Hepatocyte (in vitro differentiated cells): ENCODE results near the gene HSD3B7. TPM values are rescaled to one million over a fixed set of nuclear protein-coding genes. Genes with fewer than 3 reads are reported as not detected.

ENCODE experiments used
- DNase-seq: peaks from one replicate; pipeline ENCODE4 v3.0.0-alpha.2; 2016; ENCODE audit warnings: low spot score
- H2AFZ ChIP-seq: fragments of 200-600 bp; sonication (generic); 2 replicates; pipeline ENCODE4 v1.6.0; 2016; ENCODE audit warnings: antibody characterized with exemption, mild to moderate bottlenecking
- H3K27ac ChIP-seq: fragments of 200-600 bp; sonication (generic); 2 replicates; pipeline ENCODE4 v1.5.1; 2016; ENCODE audit warnings: mild to moderate bottlenecking
- H3K27me3 ChIP-seq: fragments of 200-600 bp; sonication (generic); 2 replicates; pipeline ENCODE4 v1.6.1; 2016
- H3K36me3 ChIP-seq: fragments of 200-600 bp; sonication (generic); replicated peaks from 2 replicates; pipeline ENCODE4 v1.5.1; 2016; ENCODE audit warnings: low read depth; ENCODE audit not compliant: insufficient read depth
- H3K4me1 ChIP-seq: fragments of 200-600 bp; sonication (generic); 2 replicates; pipeline ENCODE4 v1.5.1; 2016; ENCODE audit warnings: mild to moderate bottlenecking, moderate library complexity; ENCODE audit not compliant: insufficient read depth
- H3K4me2 ChIP-seq: fragments of 200-600 bp; sonication (generic); 2 replicates; pipeline ENCODE4 v1.6.0; 2016
- H3K4me3 ChIP-seq: fragments of 200-600 bp; sonication (generic); 2 replicates; pipeline ENCODE4 v1.5.1; 2016; ENCODE audit warnings: mild to moderate bottlenecking
- H3K79me2 ChIP-seq: fragments of 200-600 bp; sonication (generic); 2 replicates; pipeline ENCODE4 v1.6.0; 2017; ENCODE audit warnings: mild to moderate bottlenecking
- H3K9me2 ChIP-seq: fragments of 200-600 bp; sonication (generic); replicated peaks from 2 replicates; pipeline ENCODE4 v1.6.0; 2017; ENCODE audit warnings: mild to moderate bottlenecking; ENCODE audit not compliant: insufficient read depth
- H3K9me3 ChIP-seq: fragments of 200-600 bp; sonication (generic); 2 replicates; pipeline ENCODE4 v1.5.1; 2016; ENCODE audit warnings: low read depth, mild to moderate bottlenecking
- H4K20me1 ChIP-seq: fragments of 200-600 bp; sonication (generic); 2 replicates; pipeline ENCODE4 v1.6.0; 2016; ENCODE audit warnings: mild to moderate bottlenecking; ENCODE audit not compliant: insufficient read depth, poor library complexity, severe bottlenecking
- CTCF ChIP-seq: fragments of 200-600 bp; sonication (generic); IDR thresholded peaks from 2 replicates; pipeline ENCODE4 v1.5.1; 2016; ENCODE audit warnings: antibody characterized with exemption, mild to moderate bottlenecking; ENCODE audit not compliant: poor library complexity
- EZH2 ChIP-seq: fragments of 200-600 bp; sonication (generic); IDR thresholded peaks from 2 replicates; pipeline ENCODE4 v1.6.1; 2016; ENCODE audit warnings: antibody characterized with exemption, mild to moderate bottlenecking, borderline replicate concordance
- EZH2phosphoT487 ChIP-seq: fragments of 200-600 bp; sonication (generic); IDR thresholded peaks from one replicate; pipeline ENCODE4 v1.6.1; 2018; ENCODE audit warnings: antibody characterized with exemption, mild to moderate bottlenecking, low read depth, moderate library complexity; ENCODE audit not compliant: unreplicated experiment, severe bottlenecking
- WGBS: methylation state at CpG from one replicate; pipeline ENCODE4 v1.1.6; 2016; ENCODE audit warnings: low lambda C conversion rate; ENCODE audit errors: missing lambda C conversion rate; 5-methylcytosine and 5-hydroxymethylcytosine counted together
- polyA plus RNA-seq: library from polyadenylated mRNA; unstranded; fragments of >200 nt; fragmentation: Nextera tagmentation; extraction: Ambion mirVana; gene quantifications from 2 replicates; pipeline ENCODE4 v1.2.1, GENCODE V29; 2016
- total RNA-seq: library from RNA; depleted of rRNA; stranded (reverse); fragments of >200 nt; gene quantifications from 2 replicates; pipeline ENCODE4 v1.2.3, GENCODE V29; 2014

The HSD3B7 gene
- total and polyA plus RNA-seq, 2 experiments from 2014 or later = 17.5 to 20.8 TPM

GRCh38 chr16:31002862-31003341 is 17.9 kb downstream of the HSD3B7 start:
- Histone ChIP-seq H3K27me3 (peaks cover 8% of the 10 kb centered on the region), H4K20me1 (no peaks in the 10 kb centered on the region), H3K9me2 (no peaks in the 10 kb centered on the region), H3K36me3 (no peaks in the 10 kb centered on the region), H2AFZ (no peak overlapping the region), H3K27ac (no peak overlapping the region), H3K4me1 (peaks cover 11% of the 10 kb centered on the region), H3K79me2 (no peaks in the 10 kb centered on the region), H3K9me3 (no peaks in the 10 kb centered on the region), H3K4me2 (no peak overlapping the region), H3K4me3 (no peak overlapping the region)
- TF ChIP-seq CTCF (no peak), EZH2 (no peak), EZH2phosphoT487 (no peak)
- 84% methylated on average over 9 of the region's 9 CpGs for WGBS
- DNase-seq = no peak

GRCh38 chr16:31003744-31004143 is 18.7 kb downstream of the HSD3B7 start:
- H4K20me1 ChIP-seq = no peaks in the 10 kb centered on the region
- H3K27me3 ChIP-seq = peaks cover 8% of the 10 kb centered on the region
- H3K4me3 ChIP-seq = no peak overlapping the region
- peaks cover 2% of the 10 kb centered on the region for H3K4me1 ChIP-seq
- TF ChIP-seq EZH2 (no peak), CTCF (no peak), EZH2phosphoT487 (no peak)
- H3K9me3 ChIP-seq = no peaks in the 10 kb centered on the region
- H3K36me3 ChIP-seq = no peaks in the 10 kb centered on the region
- no peaks in the 10 kb centered on the region for H3K9me2 ChIP-seq
- H3K4me2 ChIP-seq = no peak overlapping the region
- H3K79me2 ChIP-seq = no peaks in the 10 kb centered on the region
- 89% methylated on average over 6 of the region's 6 CpGs for WGBS
- no peak overlapping the region for H2AFZ ChIP-seq
- H3K27ac ChIP-seq = no peak overlapping the region
- DNase-seq = no peak

DNA sequence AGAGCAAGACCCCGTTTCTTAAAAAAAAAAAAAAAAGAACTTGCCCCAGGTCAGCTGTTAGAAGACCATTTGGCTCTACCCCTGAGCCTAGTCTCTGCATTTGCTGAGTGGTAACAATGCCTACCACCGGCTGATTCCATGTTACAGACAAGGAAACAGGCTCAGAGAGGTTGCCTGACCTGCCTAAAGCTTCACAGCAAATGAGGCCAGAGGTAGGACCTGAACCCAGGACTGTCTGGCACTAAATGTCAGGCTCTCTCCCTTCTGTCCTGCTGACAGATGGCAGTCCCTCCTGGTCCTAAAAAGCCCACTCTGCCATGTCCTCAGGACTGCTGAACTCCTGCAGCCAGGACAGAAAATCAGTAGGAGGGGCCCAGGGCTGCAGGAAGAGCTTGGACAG is 19.7 kb downstream of the HSD3B7 start:
- Histone ChIP-seq H3K4me2 (no peak overlapping the region), H3K9me3 (no peaks in the 10 kb centered on the region), H3K36me3 (no peaks in the 10 kb centered on the region), H4K20me1 (no peaks in the 10 kb centered on the region), H3K27me3 (peaks cover 14% of the 10 kb centered on the region), H2AFZ (no peak overlapping the region), H3K27ac (no peak overlapping the region), H3K9me2 (no peaks in the 10 kb centered on the region), H3K4me1 (no peaks in the 10 kb centered on the region), H3K79me2 (no peaks in the 10 kb centered on the region), H3K4me3 (no peak overlapping the region)
- 89% methylated on average over 2 of the region's 2 CpGs for WGBS
- TF ChIP-seq EZH2 (no peak), CTCF (no peak), EZH2phosphoT487 (no peak)
- DNase-seq = no peak
